Activated T-cell treated with anti-CD3 and anti-CD28 coated beads for 1 hour (primary cell): ENCODE measurements around the gene RNF10.
"Not testable (repeated sequence)": the region's sequence is repeated elsewhere in the genome, so short reads cannot be mapped to it uniquely, and the experiment has no call there.

Experiments used
- DNase-seq: peaks from one replicate; pipeline ENCODE4 v3.0.0-alpha.2; 2020; ENCODE audit warnings: low read depth

Gene RNF10

DNA sequence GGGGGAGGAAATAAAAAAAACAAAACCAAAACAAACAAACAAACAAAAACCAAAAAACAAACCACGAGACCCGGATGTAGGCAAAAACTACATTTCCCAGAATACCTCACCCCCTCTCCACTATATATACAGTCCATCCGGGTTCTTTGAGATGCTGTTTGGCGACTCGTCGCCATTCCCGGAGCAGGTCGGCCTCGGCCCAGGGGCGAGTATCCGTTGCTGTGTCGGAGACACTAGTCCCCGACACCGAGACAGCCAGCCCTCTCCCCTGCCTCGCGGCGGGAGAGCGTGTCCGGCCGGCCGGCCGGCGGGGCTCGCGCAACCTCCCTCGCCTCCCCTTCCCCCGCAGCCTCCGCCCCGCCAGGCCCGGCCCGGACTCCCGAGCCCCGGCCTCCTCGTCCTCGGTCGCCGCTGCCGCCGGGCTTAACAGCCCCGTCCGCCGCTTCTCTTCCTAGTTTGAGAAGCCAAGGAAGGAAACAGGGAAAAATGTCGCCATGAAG lies at the start of gene RNF10:
RNF10 (plus strand) TSS at position 154 of the 500 bp plus-strand sequence. CDS start 456 bp downstream, outside the sequence.
- DNase-seq = peak; percentile 59

DNA sequence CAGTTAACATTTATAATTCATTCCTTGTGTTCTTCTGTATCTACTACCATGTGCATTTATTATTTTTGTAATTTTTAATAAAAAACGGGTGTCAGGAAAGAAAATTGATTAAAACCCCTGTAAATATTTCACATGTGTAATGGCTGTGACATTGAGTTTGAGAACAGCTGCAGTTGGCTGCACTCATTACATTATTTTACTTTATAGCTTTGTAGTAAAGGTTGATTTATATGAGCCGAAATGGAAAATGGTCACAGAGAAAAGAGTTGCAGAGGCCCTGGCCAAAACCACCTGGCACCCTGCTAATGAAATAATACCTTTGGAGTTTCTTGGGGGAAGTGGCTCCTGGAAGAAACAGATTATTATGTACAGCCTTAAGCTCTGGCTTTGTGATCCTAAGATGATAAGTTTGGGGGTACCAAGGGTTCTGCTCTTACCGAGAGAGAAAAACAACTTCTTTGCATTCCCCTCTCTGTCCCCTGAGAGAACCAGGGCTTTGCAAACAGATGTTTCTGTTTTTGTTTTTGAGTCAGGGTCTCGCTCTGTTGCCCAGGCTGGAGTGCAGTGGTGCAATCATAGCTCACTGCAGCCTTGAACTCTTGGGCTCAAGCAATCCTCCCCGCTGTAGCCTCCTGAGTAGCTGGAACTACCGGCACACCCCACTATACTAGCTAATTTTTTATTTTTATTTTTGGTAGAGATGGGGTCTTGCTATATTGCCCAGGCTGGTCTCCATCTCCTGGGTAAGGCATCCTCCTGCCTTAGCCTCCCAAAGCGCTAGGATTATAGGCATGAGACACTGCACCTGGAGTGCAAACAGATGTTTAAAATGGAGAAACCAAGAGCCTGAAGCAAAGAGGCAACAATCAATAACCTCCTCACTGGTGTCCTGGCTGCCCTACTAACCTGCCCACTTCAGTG lies 47.9 kb upstream of the RNF10 start:
- DNase-seq = no peak

DNA sequence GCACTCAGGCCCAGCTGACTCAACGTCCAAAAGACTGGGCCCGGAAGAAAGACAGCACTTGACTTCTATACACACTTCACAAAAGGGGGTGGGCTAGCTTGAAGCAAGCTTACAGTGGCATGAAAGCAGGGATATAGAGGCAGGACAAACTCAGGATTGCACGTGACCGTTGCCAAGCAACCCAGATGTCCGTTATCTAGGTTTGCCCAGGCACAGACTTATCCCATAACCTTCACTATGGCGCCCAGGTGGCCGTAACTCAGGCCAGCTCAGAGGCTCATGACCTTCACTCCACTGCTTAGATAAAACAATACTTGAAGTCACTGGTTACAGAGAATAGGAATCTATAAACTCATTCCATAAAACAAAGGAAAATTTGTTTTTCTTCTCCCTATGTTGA lies 46.6 kb upstream of the RNF10 start:
- DNase-seq = not testable (repeated sequence)

DNA sequence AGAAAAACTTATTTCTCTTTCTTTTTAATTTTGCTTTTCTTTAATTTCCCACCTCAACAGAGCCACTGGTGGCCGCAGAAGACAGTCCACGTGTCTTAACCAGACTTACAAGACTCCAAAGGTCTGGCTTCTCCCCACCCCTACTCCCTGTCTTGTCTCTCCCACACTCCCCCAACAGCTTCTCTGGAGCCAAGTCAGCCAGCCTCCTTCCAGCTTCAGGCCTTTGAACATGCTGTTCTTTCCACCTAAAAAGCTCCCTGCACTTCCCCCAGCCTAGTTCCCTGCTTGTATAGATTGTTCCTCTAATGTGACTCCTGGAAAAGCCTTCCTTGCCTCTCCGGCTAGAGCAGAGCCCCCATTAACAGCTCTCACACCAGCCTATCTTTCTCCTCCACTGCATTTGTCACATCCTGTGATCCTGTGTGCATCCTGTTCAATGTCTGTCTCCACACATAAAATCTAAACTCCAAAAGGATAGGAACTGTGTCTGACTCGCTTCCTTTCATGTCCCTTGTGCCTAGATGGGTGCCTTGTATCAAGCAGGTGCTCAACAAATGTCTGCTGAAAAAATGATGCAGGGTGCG lies 46.0 kb upstream of the RNF10 start:
- DNase-seq = no peak

DNA sequence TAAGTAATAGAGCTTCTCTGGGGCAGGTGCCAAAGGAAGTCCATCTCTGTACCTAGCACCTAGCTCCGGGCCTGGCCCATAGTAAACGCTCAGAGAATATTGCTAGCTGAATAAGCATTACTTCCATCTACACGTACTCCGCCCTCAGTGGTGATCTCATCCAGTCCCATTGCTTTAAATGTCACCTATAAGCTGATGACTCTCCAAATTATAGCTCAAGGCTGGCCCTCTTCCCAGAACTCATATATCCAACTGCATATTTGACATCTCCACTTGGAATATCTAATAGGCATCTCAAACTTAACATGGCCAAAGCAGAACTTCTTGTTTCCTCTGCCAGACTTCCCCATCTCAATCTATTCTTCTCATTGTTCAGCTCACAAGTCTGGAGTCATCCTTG lies 45.1 kb upstream of the RNF10 start:
- no peak for DNase-seq

DNA sequence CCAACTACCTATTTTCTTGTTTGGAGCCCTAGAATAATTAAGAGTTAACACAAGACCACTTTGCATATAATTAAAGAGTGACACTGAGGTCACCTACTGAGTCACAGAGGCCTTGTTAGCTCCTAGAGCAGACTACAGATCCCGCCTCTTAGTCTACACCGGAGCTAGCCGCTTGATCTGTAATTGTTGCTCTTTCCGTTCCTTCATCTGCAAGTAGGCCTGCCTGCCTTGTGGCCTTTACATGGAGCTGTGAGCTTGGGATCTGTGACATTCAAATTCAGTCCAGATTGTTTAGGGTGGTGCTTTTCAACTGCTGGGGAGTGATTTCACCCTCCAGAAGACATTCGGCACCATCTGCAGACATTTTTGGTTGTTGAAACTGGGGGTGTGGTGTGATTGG lies 43.8 kb upstream of the RNF10 start:
- no peak for DNase-seq

DNA sequence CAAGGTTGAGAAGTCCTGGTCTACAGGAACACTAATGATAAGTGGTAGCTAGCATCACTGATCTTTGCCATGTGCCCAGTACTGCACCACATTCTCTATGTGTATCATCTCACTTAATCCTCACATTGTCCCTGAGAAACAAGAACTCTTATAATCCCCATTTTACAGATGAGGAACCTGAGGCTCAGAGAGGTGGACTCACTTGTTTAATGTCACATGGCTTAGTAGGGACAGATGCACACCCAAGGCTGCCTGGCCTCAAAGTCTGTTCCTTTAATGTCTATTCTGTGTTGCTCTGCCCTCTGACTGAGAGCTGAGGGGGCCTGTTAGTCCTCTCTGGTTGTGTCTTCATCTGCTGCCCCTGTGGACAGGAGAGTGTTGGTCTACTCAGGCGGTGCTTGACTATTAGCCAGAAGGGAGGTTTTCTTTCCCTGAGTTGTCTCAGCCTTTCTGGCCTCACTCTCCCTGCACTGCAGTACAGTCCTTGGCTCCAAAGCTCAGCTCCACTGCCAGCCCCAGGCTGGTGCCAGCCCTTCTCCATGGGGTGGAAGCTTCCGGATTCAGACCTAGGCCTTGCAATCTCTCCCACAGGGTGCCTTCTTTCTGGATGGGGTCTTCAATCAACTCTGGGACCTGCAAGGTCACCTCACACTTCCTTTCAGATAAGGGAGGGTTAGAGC lies 43.2 kb upstream of the RNF10 start:
- no peak for DNase-seq

DNA sequence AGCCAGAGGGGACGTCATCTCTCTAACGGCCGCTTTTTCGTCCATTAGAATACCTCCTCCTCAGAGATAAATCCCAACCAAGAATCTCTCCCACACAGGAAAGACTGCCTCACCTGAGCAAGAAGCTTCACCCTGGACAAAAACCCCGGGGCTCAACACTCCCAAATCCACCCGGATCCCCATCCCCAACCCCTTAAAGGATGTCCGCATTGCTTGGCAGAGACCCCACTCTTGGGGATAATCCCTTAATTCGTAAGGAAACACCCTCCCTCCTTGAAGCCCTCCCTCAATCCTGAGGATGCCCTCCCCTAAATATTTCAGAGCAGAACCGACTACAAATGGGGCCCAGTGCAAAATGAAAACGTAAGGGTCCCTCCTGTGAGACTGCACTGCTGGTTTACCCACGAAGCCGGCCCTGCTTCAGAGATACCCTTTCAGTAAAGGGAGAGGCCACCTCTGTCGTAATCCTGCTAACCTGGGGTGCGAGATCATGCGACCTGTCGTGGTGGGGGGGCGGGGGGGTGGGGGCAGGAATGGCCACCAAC lies 38.9 kb upstream of the RNF10 start:
- no peak for DNase-seq

DNA sequence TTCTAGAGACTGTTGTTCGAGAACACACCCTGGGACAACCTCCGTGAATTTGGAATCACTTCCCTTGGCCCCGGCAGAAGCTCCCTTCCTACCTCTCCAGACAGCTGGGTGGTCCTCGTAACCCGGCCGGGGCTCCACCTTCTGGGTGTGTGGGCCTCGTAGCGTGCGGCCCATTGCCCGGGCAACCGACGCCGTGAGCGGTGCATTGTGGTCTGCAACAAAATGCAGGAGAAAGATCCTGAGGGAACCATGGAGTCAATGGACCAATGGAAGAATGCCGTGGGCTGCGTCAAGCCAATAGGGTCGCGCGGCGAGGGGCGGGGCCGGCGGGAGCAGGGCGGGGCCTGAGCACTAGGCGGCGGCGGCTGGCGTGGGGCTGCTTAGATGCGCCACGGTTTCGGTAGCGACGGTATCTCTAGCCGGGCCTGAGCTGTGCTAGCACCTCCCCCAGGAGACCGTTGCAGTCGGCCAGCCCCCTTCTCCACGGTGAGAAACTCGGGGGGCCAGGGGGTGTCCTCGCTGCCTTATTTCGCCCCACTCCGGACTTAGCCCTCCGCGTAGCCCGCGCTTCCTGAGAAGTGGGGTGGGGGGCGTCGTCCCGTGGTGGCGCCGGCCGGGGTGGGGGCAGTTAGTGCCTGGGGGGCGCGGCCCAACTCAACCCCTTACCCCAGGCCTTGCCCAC lies 38.3 kb upstream of the RNF10 start, which contains the start of gene DYNLL1:
DYNLL1 (plus strand) TSS at position 383 of the 682 bp plus-strand sequence. CDS start 309 bp downstream, outside the sequence.
- DNase-seq = peak; percentile 95

DNA sequence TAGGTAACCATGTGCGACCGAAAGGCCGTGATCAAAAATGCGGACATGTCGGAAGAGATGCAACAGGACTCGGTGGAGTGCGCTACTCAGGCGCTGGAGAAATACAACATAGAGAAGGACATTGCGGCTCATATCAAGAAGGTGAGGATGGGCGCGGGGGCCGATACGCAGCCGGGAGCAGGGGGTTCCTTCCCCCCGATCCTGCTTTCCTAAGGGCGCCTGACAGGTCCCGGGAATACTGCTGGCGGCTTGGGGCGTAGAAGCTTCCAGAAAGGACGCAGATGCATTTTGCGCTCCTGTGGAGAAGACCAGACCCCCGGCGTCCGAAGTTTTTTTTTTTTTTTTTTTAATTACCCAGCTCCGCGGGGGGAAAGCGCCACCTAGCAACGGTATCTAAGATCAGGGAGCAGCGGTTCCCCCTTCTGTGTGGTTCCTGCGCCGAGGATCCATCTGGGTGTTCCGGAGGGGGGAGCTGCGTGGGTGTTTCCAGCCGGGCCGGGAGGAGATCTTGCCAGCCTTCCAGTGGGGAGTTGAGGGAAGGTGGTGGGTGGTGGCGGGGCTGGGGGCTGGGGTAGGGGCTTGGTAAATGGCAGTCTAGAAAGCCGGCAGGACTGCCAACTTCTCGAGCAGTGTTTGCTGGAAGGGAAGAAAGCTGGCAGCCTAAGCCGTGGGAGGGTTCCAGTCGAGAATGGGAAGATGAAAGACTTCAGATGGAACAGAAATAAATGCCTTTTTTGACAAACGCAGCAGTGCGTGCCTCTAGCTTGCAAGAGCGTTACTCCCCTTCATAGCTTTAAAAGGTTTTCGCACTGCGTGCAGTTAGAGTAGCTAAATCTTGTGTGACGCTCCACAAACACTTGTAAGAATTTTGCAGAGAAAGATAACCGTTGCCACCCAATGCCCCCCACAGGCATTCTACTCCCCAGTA lies 37.5 kb upstream of the RNF10 start:
- DNase-seq = peak; percentile 34

DNA sequence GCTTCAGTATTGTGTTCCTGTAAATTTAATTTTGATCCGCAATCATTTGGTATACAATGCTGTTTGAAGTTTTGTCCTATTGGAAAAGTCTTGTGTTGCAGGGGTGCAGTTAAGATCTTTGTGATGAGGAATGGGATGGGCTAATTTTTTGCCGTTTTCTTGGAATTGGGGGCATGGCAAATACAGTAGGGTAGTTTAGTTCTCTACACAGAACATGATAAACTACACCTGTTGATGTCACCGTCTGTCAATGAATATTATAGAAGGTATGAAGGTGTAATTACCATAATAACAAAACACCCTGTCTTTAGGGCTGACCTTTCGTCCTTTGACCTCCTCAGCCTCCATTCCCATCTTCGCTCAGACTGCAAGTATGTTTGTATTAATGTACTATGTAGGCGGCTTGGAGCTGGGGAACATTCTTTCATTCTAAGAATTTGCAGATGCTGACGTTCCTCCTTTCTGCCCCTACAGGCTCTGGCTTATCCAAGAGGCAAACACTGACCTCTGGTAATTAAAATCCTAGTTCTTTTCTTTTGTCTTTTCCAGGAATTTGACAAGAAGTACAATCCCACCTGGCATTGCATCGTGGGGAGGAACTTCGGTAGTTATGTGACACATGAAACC lies 36.5 kb upstream of the RNF10 start:
- no peak for DNase-seq

DNA sequence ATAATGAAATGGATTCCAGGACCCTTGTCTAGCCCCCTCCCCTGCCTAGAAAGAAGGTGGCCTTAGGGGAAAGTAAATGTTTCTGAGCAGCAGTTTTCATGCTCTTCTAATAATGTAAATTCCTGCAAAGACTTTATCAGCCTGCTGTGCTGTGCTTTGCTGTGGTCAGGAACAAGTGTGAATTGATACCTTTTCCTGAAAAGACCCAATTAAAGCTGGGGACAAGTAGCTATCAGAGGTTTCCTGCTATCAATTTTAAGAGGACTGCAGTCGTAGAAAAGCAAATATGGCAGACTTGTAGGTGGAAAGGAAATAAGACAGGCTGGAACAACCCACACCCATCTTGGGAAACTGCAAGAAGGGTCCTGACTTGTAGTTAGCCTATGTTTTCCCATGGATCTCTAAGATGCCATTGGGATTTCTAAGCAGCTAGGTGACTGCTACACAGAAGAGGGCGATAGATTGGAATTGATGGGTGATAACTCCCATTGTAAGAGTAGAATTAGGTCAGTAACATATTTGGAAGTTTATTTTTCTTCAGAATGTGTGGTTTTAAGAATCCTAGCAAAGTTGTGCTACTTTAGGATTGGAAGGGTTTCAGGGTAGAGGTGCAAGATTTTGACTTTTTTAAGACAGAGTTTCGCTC lies 35.2 kb upstream of the RNF10 start:
- DNase-seq = no peak

DNA sequence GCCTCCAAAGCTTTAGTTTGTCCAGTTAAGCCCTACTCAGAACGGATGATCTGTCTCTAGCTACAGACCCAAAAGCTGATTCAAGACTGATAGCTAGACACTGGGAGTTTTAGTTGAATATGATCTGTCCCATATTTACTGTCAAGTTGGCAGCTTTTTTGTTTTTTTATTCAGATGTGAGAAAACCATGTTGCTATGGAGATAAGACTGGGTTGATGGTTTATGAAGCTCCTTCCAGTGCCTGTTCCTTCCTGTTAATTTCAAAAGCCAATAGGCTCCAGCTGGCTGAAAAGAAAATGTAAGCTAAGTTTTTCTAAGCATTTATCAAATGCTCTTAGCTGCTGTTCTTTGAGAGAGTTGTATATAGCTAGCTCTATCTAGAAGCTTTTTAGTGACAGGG lies 33.6 kb upstream of the RNF10 start:
- DNase-seq = no peak

DNA sequence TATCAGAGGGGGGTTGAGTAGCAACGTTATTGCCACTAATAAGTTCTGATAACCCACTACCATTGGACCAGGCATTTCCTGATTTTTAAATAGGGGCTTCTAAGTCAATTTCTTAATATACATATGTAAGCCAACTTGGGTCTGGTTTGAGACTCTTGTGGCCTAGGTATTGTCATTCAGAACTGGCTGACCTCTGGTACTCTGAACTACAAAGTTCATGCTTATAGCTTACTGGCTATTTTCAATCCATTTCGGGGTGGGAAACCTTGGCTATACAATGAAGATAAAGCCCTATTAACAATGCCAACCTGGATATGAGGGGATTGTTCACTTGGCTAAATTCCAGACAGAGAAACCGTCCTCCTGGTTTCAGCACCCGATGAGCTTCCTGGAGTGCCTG lies 29.6 kb upstream of the RNF10 start:
- no peak for DNase-seq

DNA sequence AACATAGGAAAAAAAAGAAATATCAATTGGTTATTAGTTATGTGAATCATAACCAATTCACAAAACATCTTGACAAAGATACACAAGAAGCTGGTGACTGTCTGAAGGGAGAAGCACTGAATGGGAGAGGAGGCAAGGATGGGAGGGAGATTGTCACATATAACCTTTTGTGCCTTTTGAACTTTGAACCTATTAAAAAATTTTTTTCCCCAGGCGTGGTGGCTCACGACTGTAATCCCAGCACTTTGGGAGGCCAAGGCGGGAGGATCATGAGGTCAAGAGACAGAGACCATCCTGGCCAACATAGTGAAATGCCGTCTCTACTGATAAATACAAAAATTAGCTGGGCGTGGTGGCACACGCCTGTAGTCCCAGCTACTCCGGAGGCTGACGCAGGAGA lies 25.6 kb upstream of the RNF10 start:
- no peak for DNase-seq

DNA sequence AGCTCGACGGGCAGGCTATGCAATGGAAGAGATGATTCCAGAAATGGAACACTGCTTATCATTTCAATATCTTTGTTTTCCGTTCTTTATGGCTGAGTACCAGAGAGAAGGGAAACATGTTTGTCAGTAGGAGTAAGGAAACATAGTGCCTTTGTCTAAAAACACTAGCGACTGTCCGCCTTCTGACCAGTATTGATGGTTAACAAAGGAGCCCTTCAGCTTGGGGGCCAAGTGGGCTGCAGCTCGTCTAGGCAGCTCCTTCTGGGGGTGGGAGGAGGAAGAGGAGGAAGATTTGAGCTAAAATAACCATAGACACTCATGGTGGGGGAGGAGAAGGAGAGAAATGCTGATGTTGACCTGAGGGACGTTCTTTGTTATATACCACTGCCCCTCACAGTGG lies 20.2 kb upstream of the RNF10 start:
- DNase-seq = no peak

DNA sequence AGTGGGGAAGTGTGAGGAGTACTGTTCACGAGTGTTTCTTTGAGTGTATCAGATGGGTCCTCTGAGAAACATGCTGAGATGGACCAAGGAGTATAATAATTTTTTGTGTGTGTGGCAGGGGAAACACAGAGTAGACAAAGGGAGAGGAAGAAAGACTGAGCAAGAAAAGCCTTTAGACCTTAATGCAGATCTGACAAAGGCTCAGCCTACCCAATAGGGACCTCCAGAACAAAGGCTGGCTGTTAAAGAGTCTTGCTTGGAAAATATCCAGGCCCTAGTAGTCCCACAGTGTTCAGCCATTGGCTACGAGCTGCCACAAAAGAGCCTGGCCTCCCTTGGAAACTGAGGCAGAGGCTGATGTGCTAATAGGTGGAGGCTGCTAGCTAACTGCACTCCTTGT lies 18.7 kb upstream of the RNF10 start:
- no peak for DNase-seq

DNA sequence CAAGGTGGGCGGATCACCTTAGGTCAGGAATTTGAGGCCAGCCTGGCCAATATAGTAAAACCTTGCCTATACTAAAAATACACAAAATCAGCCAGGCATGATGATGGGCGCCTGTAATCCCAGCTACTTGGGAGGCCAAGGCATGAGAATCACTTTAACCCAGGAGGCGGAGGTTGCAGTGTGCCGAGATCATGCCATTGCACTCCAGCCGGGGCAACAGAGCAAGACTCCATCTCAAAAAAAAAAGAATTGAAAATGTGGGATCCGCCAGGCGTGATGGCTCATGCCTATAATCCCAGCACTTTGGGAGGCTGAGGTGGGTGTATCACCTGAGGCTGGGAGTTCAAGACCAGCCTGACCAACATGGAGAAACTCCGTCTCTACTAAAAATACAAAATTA lies 14.8 kb upstream of the RNF10 start:
- not testable (repeated sequence) for DNase-seq

DNA sequence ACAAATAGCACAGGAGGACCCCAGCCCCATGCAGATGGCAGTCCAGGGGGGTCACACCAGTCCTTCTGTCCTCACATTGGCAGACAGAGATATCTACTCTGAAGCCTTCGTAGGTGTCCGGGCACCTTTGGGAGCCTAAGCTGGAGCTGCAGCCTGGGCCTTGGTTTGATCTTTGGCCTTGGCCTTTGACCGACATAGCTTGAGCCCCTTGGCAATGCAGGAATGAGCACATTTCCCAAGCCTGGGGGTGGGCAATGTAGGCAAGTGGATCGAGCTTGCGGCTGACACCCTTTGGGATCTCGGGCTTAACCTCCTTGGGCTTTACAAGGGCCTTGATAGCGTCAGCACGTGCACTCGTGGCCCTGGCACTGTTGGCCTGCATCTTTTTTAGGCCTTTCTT lies 11.6 kb upstream of the RNF10 start:
- no peak for DNase-seq
